HepG2 (cell line): Measurements from ENCODE around the gene TMPO. TPM values are rescaled to one million over a fixed set of nuclear protein-coding genes. Genes with fewer than 3 reads are reported as not detected.

Source experiments
- ATF1 ChIP-seq: IDR thresholded peaks from 2 replicates; pipeline ENCODE4 v1.6.1; 2016; ENCODE audit warnings: mild to moderate bottlenecking, control low read depth
- CBX5 ChIP-seq: sonication (generic); formaldehyde crosslinking; IDR thresholded peaks from 2 replicates; pipeline ENCODE4 v1.4.0; 2020; ENCODE audit warnings: missing genetic modification reagents, borderline replicate concordance
- CENPX ChIP-seq: sonication (generic); formaldehyde crosslinking; IDR thresholded peaks from 2 replicates; pipeline ENCODE4 v1.9.0; 2021; ENCODE audit warnings: mild to moderate bottlenecking, missing genetic modification reagents, moderate library complexity
- FIP1L1 ChIP-seq: fragments of 200-400 bp; formaldehyde crosslinking; IDR thresholded peaks from 2 replicates; pipeline ENCODE4 v1.6.1; 2018; ENCODE audit warnings: low read depth, mild to moderate bottlenecking, low read length, moderate library complexity, borderline replicate concordance; ENCODE audit not compliant: insufficient read depth
- FOXK1 ChIP-seq: sonication (generic); formaldehyde crosslinking; IDR thresholded peaks from 2 replicates; pipeline ENCODE4 v1.4.0; 2020; ENCODE audit warnings: low read depth, missing genetic modification reagents, borderline replicate concordance
- KDM2A ChIP-seq: sonication (generic); formaldehyde crosslinking; IDR thresholded peaks from 2 replicates; pipeline ENCODE4 v1.4.0; 2020; ENCODE audit warnings: low read depth, missing genetic modification reagents, borderline replicate concordance
- MATR3 ChIP-seq: sonication (generic); formaldehyde crosslinking; IDR thresholded peaks from 2 replicates; pipeline ENCODE4 v1.4.0; 2020; ENCODE audit warnings: missing genetic modification reagents
- NFE2L1 ChIP-seq: sonication (generic); formaldehyde crosslinking; IDR thresholded peaks from 2 replicates; pipeline ENCODE4 v1.4.0; 2020; ENCODE audit warnings: missing genetic modification reagents, mild to moderate bottlenecking, borderline replicate concordance
- NFYC ChIP-seq: IDR thresholded peaks from 2 replicates; pipeline ENCODE4 v1.6.1; 2016; ENCODE audit warnings: missing genetic modification reagents, missing compliant biosample characterization
- PAF1 ChIP-seq: IDR thresholded peaks from 2 replicates; pipeline ENCODE4 v1.6.1; 2016; ENCODE audit warnings: missing genetic modification reagents, missing compliant biosample characterization
- PLRG1 ChIP-seq: fragments of 450-650 bp; conservative IDR thresholded peaks from 2 replicates; pipeline ENCODE4 v1.6.1; 2016
- POLR2AphosphoS2 ChIP-seq: IDR thresholded peaks from 2 replicates; pipeline ENCODE4 v1.6.1; 2011; ENCODE audit warnings: low read depth, low read length, improper control_type of control experiment
- PPARG ChIP-seq: conservative IDR thresholded peaks from 2 replicates; pipeline ENCODE4 v1.6.1; 2016; ENCODE audit warnings: missing biosample characterization, missing genetic modification reagents
- RNF219 ChIP-seq: sonication (generic); formaldehyde crosslinking; IDR thresholded peaks from 2 replicates; pipeline ENCODE4 v1.5.0; 2020; ENCODE audit warnings: mild to moderate bottlenecking, missing genetic modification reagents
- SAFB2 ChIP-seq: sonication (generic); formaldehyde crosslinking; IDR thresholded peaks from 2 replicates; pipeline ENCODE4 v1.5.1; 2020; ENCODE audit warnings: missing genetic modification reagents, low read depth, mild to moderate bottlenecking, borderline replicate concordance
- ZBTB2 ChIP-seq: sonication (generic); formaldehyde crosslinking; IDR thresholded peaks from 2 replicates; pipeline ENCODE4 v1.8.0; 2022; ENCODE audit warnings: low read depth, missing genetic modification reagents
- ZFP62 ChIP-seq: sonication (generic); formaldehyde crosslinking; IDR thresholded peaks from 2 replicates; pipeline ENCODE4 v1.4.0; 2020; ENCODE audit warnings: missing genetic modification reagents
- ZNF572 ChIP-seq: sonication (generic); formaldehyde crosslinking; IDR thresholded peaks from 2 replicates; pipeline ENCODE4 v1.5.1; 2020; ENCODE audit warnings: mild to moderate bottlenecking, missing genetic modification reagents
- ZNF672 ChIP-seq: sonication (generic); formaldehyde crosslinking; IDR thresholded peaks from 2 replicates; pipeline ENCODE4 v1.8.1; 2022; ENCODE audit warnings: missing genetic modification reagents
- ZSCAN25 ChIP-seq: sonication (generic); formaldehyde crosslinking; IDR thresholded peaks from 2 replicates; pipeline ENCODE4 v1.8.0; 2022; ENCODE audit warnings: mild to moderate bottlenecking, missing genetic modification reagents
- polyA plus RNA-seq, 8 experiments: library from polyadenylated mRNA; depleted of rRNA in 3 of 8; stranded (reverse) in 7 of 8; unstranded in 1 of 8; fragments of >200 nt; fragmentation: Illumina TruSeq in 4 of 8; extraction: Trizol in 4 of 8; gene quantifications; 2 replicates each; pipeline versions ENCODE4 v1.2.1 to v1.2.3, GENCODE V29; 2011 to 2016; ENCODE audit warnings: low read depth in 4 of 8, missing spikeins in 1 of 8, mixed read lengths in 1 of 8; ENCODE audit not compliant: insufficient read depth in 1 of 8
- total RNA-seq, 5 experiments: library from RNA; depleted of rRNA; stranded (reverse); fragments of >200 nt; fragmentation: Illumina TruSeq; extraction: Trizol; gene quantifications; 2 replicates each; pipeline ENCODE4 v1.2.3, GENCODE V29; 2016; ENCODE audit warnings: low read depth in 1 of 5
- TF ChIP-seq, protein P1 (sequence below), 2 experiments: sonication (generic) in 1 of 2; formaldehyde crosslinking in 1 of 2; IDR thresholded peaks; 2 replicates each; pipeline versions ENCODE4 v1.4.0 to v1.6.1; 2016 to 2020; ENCODE audit warnings: borderline replicate concordance in 1 of 2, low read depth in 1 of 2, mild to moderate bottlenecking in 1 of 2, missing genetic modification reagents in 1 of 2
- TF ChIP-seq, protein P2 (sequence below): sonication (generic); formaldehyde crosslinking; IDR thresholded peaks from 2 replicates; pipeline ENCODE4 v1.8.1; 2023; ENCODE audit warnings: mild to moderate bottlenecking, missing genetic modification reagents, borderline replicate concordance

Gene TMPO
- total and polyA plus RNA-seq, 2 of the 13 experiments (the other 11 are each of a cell fraction or from before 2014, with no cell fraction given), result 24.2 to 167 TPM

DNA sequence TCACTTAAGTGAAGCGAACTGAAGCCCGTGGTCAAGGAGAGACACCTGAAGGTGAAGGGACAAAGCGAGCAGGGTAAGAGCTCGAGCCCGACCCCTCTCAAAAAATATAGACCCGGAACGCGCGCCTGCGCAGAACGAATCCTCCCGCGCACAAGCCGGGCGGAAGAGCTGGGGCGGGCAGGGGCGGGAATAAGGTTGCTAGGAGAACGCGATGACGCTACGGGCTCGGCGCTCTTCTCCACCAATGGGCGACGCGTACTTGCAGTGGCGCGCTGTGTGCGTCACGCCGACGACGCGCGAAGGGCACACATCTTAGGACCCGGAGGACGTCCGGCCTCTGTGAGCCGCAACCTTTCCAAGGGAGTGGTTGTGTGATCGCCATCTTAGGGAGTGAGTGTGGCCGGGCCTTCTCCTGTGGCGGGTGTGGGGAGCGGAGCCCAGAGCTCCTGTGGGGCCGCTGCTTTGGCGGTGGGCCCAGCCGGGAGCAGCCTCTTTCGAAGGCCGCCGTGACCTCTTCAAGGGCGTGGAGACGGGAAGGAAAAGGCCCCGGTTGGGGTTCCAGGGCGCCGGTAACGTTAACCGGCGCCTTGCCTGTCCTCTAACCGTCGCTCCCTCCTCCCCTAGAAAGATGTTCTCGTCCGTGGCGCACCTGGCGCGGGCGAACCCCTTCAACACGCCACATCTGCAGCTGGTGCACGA is 78.1 kb downstream of the TMPO start, which contains the start of gene SLC25A3 (continued):
- TF ChIP-seq, protein P1, sequence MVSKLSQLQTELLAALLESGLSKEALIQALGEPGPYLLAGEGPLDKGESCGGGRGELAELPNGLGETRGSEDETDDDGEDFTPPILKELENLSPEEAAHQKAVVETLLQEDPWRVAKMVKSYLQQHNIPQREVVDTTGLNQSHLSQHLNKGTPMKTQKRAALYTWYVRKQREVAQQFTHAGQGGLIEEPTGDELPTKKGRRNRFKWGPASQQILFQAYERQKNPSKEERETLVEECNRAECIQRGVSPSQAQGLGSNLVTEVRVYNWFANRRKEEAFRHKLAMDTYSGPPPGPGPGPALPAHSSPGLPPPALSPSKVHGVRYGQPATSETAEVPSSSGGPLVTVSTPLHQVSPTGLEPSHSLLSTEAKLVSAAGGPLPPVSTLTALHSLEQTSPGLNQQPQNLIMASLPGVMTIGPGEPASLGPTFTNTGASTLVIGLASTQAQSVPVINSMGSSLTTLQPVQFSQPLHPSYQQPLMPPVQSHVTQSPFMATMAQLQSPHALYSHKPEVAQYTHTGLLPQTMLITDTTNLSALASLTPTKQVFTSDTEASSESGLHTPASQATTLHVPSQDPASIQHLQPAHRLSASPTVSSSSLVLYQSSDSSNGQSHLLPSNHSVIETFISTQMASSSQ (IDR thresholded peaks at IDR 0.05; ENCODE audit: low read depth), result no peak
- TF ChIP-seq, protein P1 (CRISPR knock-in tag; IDR thresholded peaks at IDR 0.05; ENCODE audit: borderline replicate concordance), result peak; percentile 74; the same call in 1 of the 2 replicates
- TF ChIP-seq ZFP62 (CRISPR knock-in tag), result no peak
- no peak for TF ChIP-seq ZSCAN25 (CRISPR knock-in tag)
- TF ChIP-seq NFYC (CRISPR knock-in tag), result peak; percentile 94
- no peak for TF ChIP-seq PPARG (CRISPR knock-in tag)
- TF ChIP-seq FOXK1 (CRISPR knock-in tag), result peak; percentile 66; the same call in 1 of the 2 replicates
- TF ChIP-seq PLRG1, result no peak
- 0 out of 2 replicates have a peak, but pooled peaks have one; percentile 67 for TF ChIP-seq ZBTB2 (CRISPR knock-in tag)
- TF ChIP-seq RNF219 (CRISPR knock-in tag), result no peak
- no peak for TF ChIP-seq NFE2L1
- TF ChIP-seq FIP1L1, result no peak
- peak; percentile 93 for TF ChIP-seq KDM2A (CRISPR knock-in tag)
- TF ChIP-seq ATF1 (CRISPR knock-in tag), result peak; percentile 97
- no peak for TF ChIP-seq SAFB2 (CRISPR knock-in tag)
- TF ChIP-seq ZNF572, result 0 out of 2 replicates have a peak, but pooled peaks have one; percentile 6
- no peak for TF ChIP-seq ZNF672
- TF ChIP-seq CBX5 (CRISPR knock-in tag), result peak; percentile 52; the same call in 1 of the 2 replicates
- no peak for TF ChIP-seq PAF1 (CRISPR knock-in tag)
- peak; percentile 91 for TF ChIP-seq POLR2AphosphoS2
- TF ChIP-seq CENPX, result no peak
- TF ChIP-seq MATR3, result no peak
- TF ChIP-seq, protein P2, sequence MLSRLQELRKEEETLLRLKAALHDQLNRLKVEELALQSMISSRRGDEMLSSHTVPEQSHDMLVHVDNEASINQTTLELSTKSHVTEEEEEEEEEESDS, result peak; percentile 59; the same call in 1 of the 2 replicates
